Measurements from ENCODE around the gene OR2A14.
A peak's percentile ranks its signal among the peaks of the same experiment; 100 is the strongest.
"Not testable (repeated sequence)": the region's sequence is repeated elsewhere in the genome, so short reads cannot be mapped to it uniquely, and the experiment has no call there.

OR2A14 gene

GRCh38 chr7:144122876-144123275 lies at the start of gene OR2A14:
TSS of gene OR2A14 (plus strand) at chr7:144123176. CDS start at chr7:144129113, 5,937 bp downstream.
- no peak for DNase-seq

GRCh38 chr7:144074374-144074773 lies 48.6 kb upstream of the OR2A14 start:
- DNase-seq: no peak

GRCh38 chr7:144085978-144086377 lies 37.0 kb upstream of the OR2A14 start, which contains the start of gene OR2A12:
TSS of gene OR2A12 (plus strand) at chr7:144086278. CDS start at chr7:144095108, 8,830 bp downstream.
- no peak for DNase-seq

GRCh38 chr7:144086730-144087129 lies 36.2 kb upstream of the OR2A14 start:
- no peak for DNase-seq

- no peak for DNase-seq
These were observed 35.7 kb upstream of the OR2A14 start for GRCh38 chr7:144087230-144087629.

GRCh38 chr7:144090667-144091066 lies 32.3 kb upstream of the OR2A14 start:
- DNase-seq: no peak

GRCh38 chr7:144098776-144099175 lies 24.2 kb upstream of the OR2A14 start:
- DNase-seq: no peak

GRCh38 chr7:144100607-144101006 lies 22.4 kb upstream of the OR2A14 start:
- DNase-seq: no peak

GRCh38 chr7:144102041-144102440 lies 20.9 kb upstream of the OR2A14 start:
- no peak for DNase-seq

- no peak for DNase-seq
These were observed 17.8 kb upstream of the OR2A14 start for GRCh38 chr7:144105211-144105610.

GRCh38 chr7:144109283-144109682 lies 13.7 kb upstream of the OR2A14 start, which contains the start of gene OR2A2:
TSS of gene OR2A2 (plus strand) at chr7:144109583. CDS start at chr7:144109583, 0 bp downstream.
- no peak for DNase-seq

GRCh38 chr7:144110272-144110671 lies 12.7 kb upstream of the OR2A14 start:
- no peak for DNase-seq

- no peak for DNase-seq
These were observed 9.3 kb upstream of the OR2A14 start for GRCh38 chr7:144113651-144114050.

GRCh38 chr7:144118341-144118740 lies 4.6 kb upstream of the OR2A14 start:
- DNase-seq: no peak

- peak; percentile 95 for DNase-seq
These were observed 4.8 kb downstream of the OR2A14 start for GRCh38 chr7:144127714-144128334.

GRCh38 chr7:144129601-144130000 lies 6.6 kb downstream of the OR2A14 start:
- not testable (repeated sequence) for DNase-seq

GRCh38 chr7:144130730-144131129 lies 7.8 kb downstream of the OR2A14 start:
- no peak for DNase-seq

GRCh38 chr7:144132262-144132661 lies 9.3 kb downstream of the OR2A14 start:
- DNase-seq: no peak

- no peak for DNase-seq
These were observed 10.3 kb downstream of the OR2A14 start for GRCh38 chr7:144133307-144133706.

GRCh38 chr7:144134116-144134515 lies 11.1 kb downstream of the OR2A14 start:
- no peak for DNase-seq

GRCh38 chr7:144137501-144137900 lies 14.5 kb downstream of the OR2A14 start:
- DNase-seq: no peak

- DNase-seq: no peak
These were observed 19.2 kb downstream of the OR2A14 start for GRCh38 chr7:144142187-144142586.

GRCh38 chr7:144144426-144144825 lies 21.4 kb downstream of the OR2A14 start:
- no peak for DNase-seq

- no peak for DNase-seq
These were observed 25.4 kb downstream of the OR2A14 start for GRCh38 chr7:144148224-144148827.

- no peak for DNase-seq
These were observed 35.9 kb downstream of the OR2A14 start for GRCh38 chr7:144158861-144159260.
